BJ (cell line): ENCODE data around the gene AKIRIN1. TPM values are rescaled to one million over a fixed set of nuclear protein-coding genes. Genes with fewer than 3 reads are reported as not detected.
"Not testable (repeated sequence)": the region's sequence is repeated elsewhere in the genome, so short reads cannot be mapped to it uniquely, and the experiment has no call there.

Experiments
- CTCF ChIA-PET: fragments of 350-600 bp; formaldehyde crosslinking; extraction: SDS; loops from one replicate; lab custom pipeline; 2021; ENCODE audit warnings: antibody characterized with exemption, inconsistent platforms; lab: Yijun Ruan, JAX
- POLR2A ChIA-PET: fragments of 300-600 bp; sonication (Branson Sonifier 250); formaldehyde crosslinking; extraction: SDS; loops from one replicate; lab custom pipeline; 2021; ENCODE audit warnings: antibody characterized with exemption; lab: Charles Lee
- DNase-seq: peaks from one replicate; pipeline ENCODE4 v3.0.0-alpha.2; 2011; ENCODE audit warnings: low read depth
- H3K27me3 ChIP-seq: 2 replicates; pipeline ENCODE4 v1.6.0; 2011; ENCODE audit warnings: low read length; ENCODE audit not compliant: control insufficient read depth, insufficient read depth
- H3K36me3 ChIP-seq: 2 replicates; pipeline ENCODE4 v1.5.1; 2011; ENCODE audit warnings: low read length; ENCODE audit not compliant: control insufficient read depth, insufficient read depth
- H3K4me3 ChIP-seq: 2 replicates; pipeline ENCODE4 v1.5.1; 2011; ENCODE audit warnings: low read depth, mild to moderate bottlenecking, control low read depth, low read length
- polyA plus RNA-seq: library from polyadenylated mRNA; depleted of rRNA; stranded (reverse); fragments of >200 nt; gene quantifications from 2 replicates; pipeline ENCODE4 v1.2.3, GENCODE V29; 2011
- TF ChIP-seq, protein P1 (sequence below): IDR thresholded peaks from 2 replicates; pipeline ENCODE4 v1.5.1; 2011; ENCODE audit warnings: low read depth, mild to moderate bottlenecking, control low read depth, inconsistent platforms, low read length, moderate library complexity; ENCODE audit not compliant: insufficient read depth

The AKIRIN1 gene
- polyA plus RNA-seq, 1 experiment: 31.5 TPM

- CTCF ChIA-PET: interaction anchor here (0.8 to 2.0 kb wide), 2 partner anchors 86 to 92 kb away, joined by 3 to 4 read pairs; no protein-coding TSS in a partner anchor
- Histone ChIP-seq H3K27me3 (no peaks in the 10 kb centered on the region), H3K4me3 (no peak overlapping the region), H3K36me3 (peaks cover 11% of the 10 kb centered on the region)
- TF ChIP-seq, protein P1, sequence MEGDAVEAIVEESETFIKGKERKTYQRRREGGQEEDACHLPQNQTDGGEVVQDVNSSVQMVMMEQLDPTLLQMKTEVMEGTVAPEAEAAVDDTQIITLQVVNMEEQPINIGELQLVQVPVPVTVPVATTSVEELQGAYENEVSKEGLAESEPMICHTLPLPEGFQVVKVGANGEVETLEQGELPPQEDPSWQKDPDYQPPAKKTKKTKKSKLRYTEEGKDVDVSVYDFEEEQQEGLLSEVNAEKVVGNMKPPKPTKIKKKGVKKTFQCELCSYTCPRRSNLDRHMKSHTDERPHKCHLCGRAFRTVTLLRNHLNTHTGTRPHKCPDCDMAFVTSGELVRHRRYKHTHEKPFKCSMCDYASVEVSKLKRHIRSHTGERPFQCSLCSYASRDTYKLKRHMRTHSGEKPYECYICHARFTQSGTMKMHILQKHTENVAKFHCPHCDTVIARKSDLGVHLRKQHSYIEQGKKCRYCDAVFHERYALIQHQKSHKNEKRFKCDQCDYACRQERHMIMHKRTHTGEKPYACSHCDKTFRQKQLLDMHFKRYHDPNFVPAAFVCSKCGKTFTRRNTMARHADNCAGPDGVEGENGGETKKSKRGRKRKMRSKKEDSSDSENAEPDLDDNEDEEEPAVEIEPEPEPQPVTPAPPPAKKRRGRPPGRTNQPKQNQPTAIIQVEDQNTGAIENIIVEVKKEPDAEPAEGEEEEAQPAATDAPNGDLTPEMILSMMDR: no peak
- POLR2A ChIA-PET: no interaction called here
- DNase-seq: no peak
These were observed 15.2 kb downstream of the AKIRIN1 start for GRCh38 chr1:39006287-39006686.

GRCh38 chr1:39006726-39007645 is 15.9 kb downstream of the AKIRIN1 start:
- Histone ChIP-seq H3K36me3 (peaks cover 11% of the 10 kb centered on the region), H3K27me3 (no peaks in the 10 kb centered on the region), H3K4me3 (no peak overlapping the region)
- ChIA-PET POLR2A (no interaction called here), CTCF (interaction anchor here (0.8 to 2.0 kb wide), 2 partner anchors 85 to 92 kb away, joined by 3 to 4 read pairs; no protein-coding TSS in a partner anchor)
- DNase-seq: no peak
- TF ChIP-seq, protein P1: no peak

GRCh38 chr1:39014956-39015355 is 23.9 kb downstream of the AKIRIN1 start:
- DNase-seq, H3K36me3 ChIP-seq, H3K4me3 ChIP-seq, POLR2A ChIA-PET, CTCF ChIA-PET, H3K27me3 ChIP-seq: not testable (repeated sequence)

GRCh38 chr1:39016604-39017171 is 25.6 kb downstream of the AKIRIN1 start:
- DNase-seq: no peak
- no peak overlapping the region for H3K4me3 ChIP-seq
- POLR2A ChIA-PET: no interaction called here
- TF ChIP-seq, protein P1: no peak
- CTCF ChIA-PET: interaction anchor here (1.5 kb wide), 1 partner anchor 9 kb away, joined by 3 read pairs; the partner anchor contains the start of gene NDUFS5
- H3K36me3 ChIP-seq: peaks cover 4% of the 10 kb centered on the region; the same call in 1 of the 2 replicates
- H3K27me3 ChIP-seq: no peaks in the 10 kb centered on the region

DNA sequence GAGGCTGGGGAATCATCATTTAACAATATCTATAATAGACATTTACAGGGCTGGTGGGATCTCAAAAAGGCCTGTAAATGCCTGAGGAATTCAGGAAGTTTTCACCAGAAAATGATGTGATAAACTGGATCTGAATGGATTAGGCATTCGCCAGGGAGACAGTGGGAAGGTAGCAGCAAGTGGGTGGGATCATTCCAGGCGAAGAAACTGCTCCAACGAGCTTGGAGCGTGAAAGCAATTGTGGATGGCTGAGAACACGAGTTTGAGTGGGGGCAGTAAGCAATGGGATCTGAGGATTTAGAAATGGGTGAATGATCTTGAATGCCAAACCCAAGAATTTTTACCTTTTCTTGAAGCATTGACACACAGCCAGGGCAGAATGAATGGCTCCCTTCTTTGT is 26.2 kb downstream of the AKIRIN1 start:
- CTCF ChIA-PET: interaction anchor here (1.5 kb wide), 1 partner anchor 9 kb away, joined by 3 read pairs; the partner anchor contains the start of gene NDUFS5
- peaks cover 4% of the 10 kb centered on the region; the same call in 1 of the 2 replicates for H3K36me3 ChIP-seq
- no peak for DNase-seq
- TF ChIP-seq, protein P1: no peak
- POLR2A ChIA-PET: no interaction called here
- H3K4me3 ChIP-seq: no peak overlapping the region
- H3K27me3 ChIP-seq: no peaks in the 10 kb centered on the region

DNA sequence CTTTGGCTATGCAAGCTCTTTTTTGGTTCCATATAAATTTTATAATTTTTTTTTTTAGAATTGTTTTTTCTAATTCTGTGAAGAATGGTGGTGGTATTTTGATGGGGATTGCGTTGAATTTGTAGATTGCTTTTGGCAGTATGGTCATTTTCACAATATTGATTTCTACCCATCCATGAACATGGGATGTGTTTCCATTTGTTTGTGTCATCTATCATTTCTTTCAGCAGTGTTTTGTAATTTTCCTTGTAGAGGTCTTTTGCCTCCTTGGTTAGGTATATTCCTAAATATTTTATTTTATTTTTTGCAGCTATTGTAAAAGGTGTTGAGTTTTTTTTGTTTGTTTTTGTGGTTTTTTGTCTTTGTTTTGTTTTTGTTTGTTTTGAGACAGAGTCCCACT is 29.4 kb downstream of the AKIRIN1 start:
- H3K36me3 ChIP-seq, H3K4me3 ChIP-seq, H3K27me3 ChIP-seq, DNase-seq, CTCF ChIA-PET, POLR2A ChIA-PET: not testable (repeated sequence)
